Cardiac fibroblast (primary cell): ENCODE measurements around the gene BICD2.

Source experiments
- DNase-seq, 2 donors: peaks; one replicate each; pipeline versions ENCODE4 v3.0.0 to v3.0.0-alpha.2; 2010; ENCODE audit warnings: low read depth in 2 of 2
- H3K4me3 ChIP-seq, 2 donors: replicated peaks in 1 of 2; 1 replicate in 1 of 2; 2 replicates in 1 of 2; pipeline ENCODE4 v1.5.1; 2011; ENCODE audit warnings: low read depth in 2 of 2, low read length in 2 of 2, mild to moderate bottlenecking in 2 of 2, moderate library complexity in 1 of 2
- TF ChIP-seq, protein P1 (sequence below): IDR thresholded peaks from one replicate; pipeline ENCODE4 v1.5.1; 2011; ENCODE audit warnings: low read depth, mild to moderate bottlenecking, low read length, inconsistent platforms

The BICD2 gene

DNA sequence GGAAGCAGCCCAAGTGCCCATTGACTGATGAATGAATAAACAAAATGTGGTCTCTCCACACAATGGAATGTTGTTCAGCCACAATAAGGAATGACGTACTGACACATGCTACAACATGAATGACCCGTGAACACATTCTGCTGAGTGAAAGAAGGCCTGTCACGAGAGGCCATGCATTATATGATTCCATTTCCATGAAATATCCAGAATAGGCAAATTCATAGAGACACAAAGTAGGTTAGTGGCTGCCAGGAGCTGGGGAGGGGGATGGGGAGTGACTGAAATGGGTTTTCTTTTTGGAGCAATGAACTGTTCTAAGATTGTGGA, 41.4 kb downstream of the BICD2 start:
- H3K4me3 ChIP-seq = no peak overlapping the region
- no peak for DNase-seq
- TF ChIP-seq, protein P1, sequence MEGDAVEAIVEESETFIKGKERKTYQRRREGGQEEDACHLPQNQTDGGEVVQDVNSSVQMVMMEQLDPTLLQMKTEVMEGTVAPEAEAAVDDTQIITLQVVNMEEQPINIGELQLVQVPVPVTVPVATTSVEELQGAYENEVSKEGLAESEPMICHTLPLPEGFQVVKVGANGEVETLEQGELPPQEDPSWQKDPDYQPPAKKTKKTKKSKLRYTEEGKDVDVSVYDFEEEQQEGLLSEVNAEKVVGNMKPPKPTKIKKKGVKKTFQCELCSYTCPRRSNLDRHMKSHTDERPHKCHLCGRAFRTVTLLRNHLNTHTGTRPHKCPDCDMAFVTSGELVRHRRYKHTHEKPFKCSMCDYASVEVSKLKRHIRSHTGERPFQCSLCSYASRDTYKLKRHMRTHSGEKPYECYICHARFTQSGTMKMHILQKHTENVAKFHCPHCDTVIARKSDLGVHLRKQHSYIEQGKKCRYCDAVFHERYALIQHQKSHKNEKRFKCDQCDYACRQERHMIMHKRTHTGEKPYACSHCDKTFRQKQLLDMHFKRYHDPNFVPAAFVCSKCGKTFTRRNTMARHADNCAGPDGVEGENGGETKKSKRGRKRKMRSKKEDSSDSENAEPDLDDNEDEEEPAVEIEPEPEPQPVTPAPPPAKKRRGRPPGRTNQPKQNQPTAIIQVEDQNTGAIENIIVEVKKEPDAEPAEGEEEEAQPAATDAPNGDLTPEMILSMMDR = no peak

DNA sequence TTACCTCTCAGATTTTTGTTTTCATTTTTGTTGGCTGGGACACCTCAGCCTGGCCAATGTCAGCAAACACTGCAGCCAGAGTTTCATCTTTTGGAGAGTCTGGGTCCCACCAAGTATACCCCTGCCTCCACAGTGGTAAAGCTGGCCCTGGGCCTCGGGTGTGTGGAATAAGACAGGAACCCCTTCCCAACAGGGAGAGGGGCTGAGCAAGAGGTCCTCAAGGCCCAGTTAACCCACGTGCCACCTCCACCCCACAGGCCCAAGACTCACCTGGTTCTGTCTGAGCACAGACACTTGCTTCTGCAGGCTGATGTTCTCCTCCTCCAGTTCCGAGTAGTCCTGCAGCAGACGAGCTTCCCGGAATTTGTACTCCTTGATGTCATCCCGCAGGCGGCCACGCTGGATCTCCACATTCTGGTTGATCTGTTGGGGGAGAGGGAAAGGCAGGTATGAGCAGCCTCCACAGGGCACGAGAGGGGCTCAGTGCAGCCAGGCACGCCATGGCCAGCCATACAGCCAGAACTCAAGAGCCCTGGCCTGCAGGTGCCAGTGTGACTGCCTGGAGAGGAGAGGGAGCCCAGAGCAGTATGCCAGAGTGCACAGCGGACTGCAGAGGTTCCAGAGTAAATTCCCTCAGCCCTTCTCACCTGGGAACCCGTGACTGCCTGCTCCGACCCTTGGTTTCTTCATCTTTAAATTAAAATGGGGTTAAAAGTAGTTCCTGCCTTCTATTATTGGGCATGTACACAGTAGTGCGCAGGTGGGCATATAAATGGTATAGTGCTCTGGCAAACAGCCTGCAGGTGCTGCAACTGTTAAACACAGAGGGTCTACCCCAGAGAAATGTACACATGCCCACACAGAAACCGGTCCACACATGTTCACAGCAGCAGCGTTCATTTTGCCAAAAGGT, 42.0 kb downstream of the BICD2 start:
- no peak for DNase-seq
- TF ChIP-seq, protein P1 = no peak
- H3K4me3 ChIP-seq = no peak overlapping the region

DNA sequence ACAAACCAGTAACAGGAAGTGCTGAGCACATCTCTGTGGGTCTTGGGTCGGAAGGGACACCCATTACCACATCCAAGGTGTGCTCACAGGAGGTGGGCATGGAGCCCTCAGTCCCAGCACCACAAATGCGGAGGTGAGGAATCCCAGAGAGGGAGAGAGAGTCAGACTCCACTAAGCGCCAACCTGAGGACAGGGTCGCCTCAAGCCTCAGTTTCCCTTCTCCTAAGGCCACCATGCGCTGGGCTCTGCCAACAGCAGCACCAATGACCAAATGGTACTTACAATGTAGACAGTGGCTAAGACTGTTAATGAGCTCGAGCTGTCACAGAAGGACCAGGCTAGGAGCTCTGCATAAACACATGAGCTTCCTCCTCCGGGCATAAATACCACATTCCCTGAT, 43.1 kb downstream of the BICD2 start:
- TF ChIP-seq, protein P1 = no peak
- DNase-seq = no peak

DNA sequence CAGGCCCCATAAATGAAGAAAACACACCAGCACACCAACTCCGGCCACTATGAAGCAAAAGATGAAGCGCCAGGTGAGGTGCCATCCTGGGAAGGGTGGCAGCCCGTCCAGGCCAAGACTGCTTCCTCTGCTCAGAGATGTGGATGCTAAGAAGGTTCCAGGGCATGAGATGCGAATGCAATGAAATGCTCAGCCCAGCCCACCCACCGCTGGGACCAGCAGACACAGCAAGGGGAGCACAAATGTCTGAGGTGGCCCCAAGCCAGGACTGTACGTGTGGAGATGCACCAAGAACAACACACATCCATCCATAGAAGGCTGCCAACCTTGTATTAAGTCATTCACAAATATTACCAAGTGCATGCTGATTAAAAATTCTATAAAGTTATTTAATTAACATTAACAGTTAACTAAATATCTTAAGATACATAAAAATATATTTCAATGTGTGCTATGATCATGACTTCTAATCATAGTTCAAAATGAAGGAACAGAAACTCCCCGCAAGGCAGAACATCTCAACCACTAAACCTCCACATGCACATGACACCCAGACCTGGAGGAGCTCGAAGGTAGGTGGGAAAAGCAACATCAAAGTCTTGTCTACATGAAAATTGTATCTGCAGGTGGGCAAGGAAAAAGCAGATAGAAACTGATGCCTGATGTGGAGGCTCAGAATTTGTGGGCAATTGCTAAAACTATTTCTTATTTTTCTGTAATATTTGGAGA, 43.7 kb downstream of the BICD2 start:
- TF ChIP-seq, protein P1 = no peak
- DNase-seq = no peak
- H3K4me3 ChIP-seq = no peak overlapping the region

More for the DNA sequence above, 43.1 kb downstream of the BICD2 start:
- H3K4me3 ChIP-seq = no peak overlapping the region

DNA sequence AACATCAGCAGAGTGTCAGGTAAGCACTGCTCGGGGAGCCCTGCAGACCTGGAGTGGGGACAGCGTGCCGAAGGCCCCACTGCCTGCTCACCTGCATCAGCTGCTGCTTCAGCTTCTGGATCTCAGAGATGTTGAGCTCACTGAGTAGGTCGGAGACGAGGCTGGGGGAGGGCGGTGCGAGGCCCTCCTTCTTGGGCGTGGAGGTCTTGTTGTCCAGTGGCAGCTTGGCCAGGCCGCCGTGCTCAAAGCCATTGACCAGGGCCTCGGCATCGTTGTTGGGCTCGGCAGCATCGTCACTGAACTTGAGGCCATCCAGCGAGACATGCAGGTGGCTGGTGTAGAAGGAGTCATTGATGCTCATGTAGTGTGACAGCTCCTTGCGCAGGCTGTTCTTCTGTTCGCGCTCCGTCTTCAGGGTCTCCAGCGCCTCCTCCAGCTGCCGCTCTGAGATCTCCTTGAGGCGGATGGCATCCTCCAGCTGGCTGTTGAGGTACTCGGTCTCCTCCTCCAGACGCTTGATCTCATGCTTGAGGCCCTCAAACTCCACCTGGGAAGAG, 44.3 kb downstream of the BICD2 start:
- TF ChIP-seq, protein P1 = no peak
- H3K4me3 ChIP-seq = no peak overlapping the region
- DNase-seq = no peak

DNA sequence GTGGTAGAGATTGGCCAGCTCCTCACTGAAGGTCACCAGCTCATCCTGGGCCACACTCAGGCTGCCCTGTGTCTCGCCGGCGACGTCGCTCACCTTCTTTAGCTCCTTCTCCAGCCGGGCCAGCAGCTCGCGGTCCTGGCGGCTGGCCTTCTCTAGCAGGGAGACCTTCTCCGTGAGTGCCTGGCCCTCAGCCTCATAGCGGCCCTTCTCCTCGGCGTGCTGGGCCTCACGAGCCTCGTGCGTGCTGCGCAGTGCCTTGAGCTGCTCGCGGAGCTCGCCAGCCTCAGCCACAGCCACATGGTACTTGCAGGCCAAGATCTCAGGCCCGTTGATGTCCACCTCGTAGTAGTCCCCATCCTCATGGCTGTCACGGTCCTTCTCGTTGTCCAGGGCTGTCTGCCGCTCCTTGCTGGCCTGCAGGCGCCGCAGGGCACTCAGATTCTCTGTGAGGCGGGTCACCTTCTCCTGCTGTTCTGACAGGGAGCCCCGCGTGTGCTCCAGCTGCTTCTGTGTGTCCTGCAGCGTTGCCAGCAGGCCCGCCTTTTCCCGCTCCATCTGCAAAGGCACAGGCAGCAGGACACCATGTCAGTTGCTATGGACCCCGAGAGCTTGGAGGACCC, 45.5 kb downstream of the BICD2 start:
- H3K4me3 ChIP-seq = no peak overlapping the region
- TF ChIP-seq, protein P1 = no peak
- DNase-seq = no peak
